Neural progenitor cell (in vitro differentiated cells): ENCODE data around the gene PRR7.

Experiments
- EZH2 ChIP-seq: fragments of 200-600 bp; sonication (generic); IDR thresholded peaks from 2 replicates; pipeline ENCODE4 v1.6.1; 2017; ENCODE audit warnings: antibody characterized with exemption, mild to moderate bottlenecking, moderate library complexity
- EZH2phosphoT487 ChIP-seq: fragments of 200-600 bp; sonication (generic); IDR thresholded peaks from 2 replicates; pipeline ENCODE4 v1.6.1; 2017; ENCODE audit warnings: antibody characterized with exemption
- TF ChIP-seq, protein P1 (sequence below): fragments of 200-600 bp; sonication (generic); IDR thresholded peaks from 2 replicates; pipeline ENCODE4 v1.5.1; 2017; ENCODE audit warnings: antibody characterized with exemption, mild to moderate bottlenecking

DNA sequence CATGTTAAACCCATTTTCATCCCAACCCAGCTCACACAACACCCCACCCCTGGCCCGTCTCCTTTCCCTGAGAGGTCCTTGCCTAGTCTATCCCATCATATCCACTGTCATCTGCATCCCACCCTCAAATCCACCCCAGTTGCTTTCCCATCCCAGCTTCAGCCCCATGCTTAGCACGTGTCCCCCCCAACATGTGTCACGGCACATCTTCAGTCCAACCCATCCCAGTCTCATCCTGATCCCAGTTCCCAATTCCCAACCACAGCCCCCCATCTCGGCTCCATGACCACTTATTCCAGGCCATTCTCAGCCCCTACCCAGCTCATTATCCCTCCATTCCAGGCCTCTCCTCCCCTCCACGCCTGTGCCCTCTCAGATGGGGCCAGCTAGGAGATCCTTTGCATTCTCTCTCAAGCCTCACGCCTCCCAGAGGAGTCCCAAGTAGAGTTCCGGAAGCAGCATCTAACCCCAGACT is 27.4 kb downstream of the PRR7 start:
- TF ChIP-seq, protein P1, sequence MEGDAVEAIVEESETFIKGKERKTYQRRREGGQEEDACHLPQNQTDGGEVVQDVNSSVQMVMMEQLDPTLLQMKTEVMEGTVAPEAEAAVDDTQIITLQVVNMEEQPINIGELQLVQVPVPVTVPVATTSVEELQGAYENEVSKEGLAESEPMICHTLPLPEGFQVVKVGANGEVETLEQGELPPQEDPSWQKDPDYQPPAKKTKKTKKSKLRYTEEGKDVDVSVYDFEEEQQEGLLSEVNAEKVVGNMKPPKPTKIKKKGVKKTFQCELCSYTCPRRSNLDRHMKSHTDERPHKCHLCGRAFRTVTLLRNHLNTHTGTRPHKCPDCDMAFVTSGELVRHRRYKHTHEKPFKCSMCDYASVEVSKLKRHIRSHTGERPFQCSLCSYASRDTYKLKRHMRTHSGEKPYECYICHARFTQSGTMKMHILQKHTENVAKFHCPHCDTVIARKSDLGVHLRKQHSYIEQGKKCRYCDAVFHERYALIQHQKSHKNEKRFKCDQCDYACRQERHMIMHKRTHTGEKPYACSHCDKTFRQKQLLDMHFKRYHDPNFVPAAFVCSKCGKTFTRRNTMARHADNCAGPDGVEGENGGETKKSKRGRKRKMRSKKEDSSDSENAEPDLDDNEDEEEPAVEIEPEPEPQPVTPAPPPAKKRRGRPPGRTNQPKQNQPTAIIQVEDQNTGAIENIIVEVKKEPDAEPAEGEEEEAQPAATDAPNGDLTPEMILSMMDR, result no peak
- no peak for TF ChIP-seq EZH2phosphoT487
- no peak for TF ChIP-seq EZH2
